ENCODE data around the gene TAS2R50.

GRCh38 chr12:11026118-11026517 is 39.4 kb upstream of the TAS2R50 start:
- TF ChIP-seq CTCF (IDR thresholded peaks at IDR 0.05) (no peak), POLR2AphosphoS5 (IDR thresholded peaks at IDR 0.05) (no peak), POLR2A (IDR thresholded peaks at IDR 0.05) (no peak)

All from breast epithelium (tissue), 3 donors.